ENCODE results near the gene KRT86. TPM values are rescaled to one million over a fixed set of nuclear protein-coding genes. Genes with fewer than 3 reads are reported as not detected.

The KRT86 gene
- total and polyA plus RNA-seq, 10 donors, result 0.08 to 0.26 (median 0.13) TPM; not detected in 6

GRCh38 chr12:52291267-52291935 is 17.0 kb downstream of the KRT86 start, which contains the start of gene KRT81:
TSS of gene KRT81 (minus strand) at chr12:52291534. CDS start at chr12:52291465, 69 bp downstream.
- H3K36me3 ChIP-seq, result no peaks in the 10 kb centered on the region
- WGBS, 5 donors, result 60 to 77% (median 68%) methylated on average over 5 to 24 of the region's 32 CpGs
- no peak within 1 kb of the TSS for H3K27ac ChIP-seq
- H3K27me3 ChIP-seq (replicated peaks in 1 of 7), result peaks cover 0 to 16% (median 0%) of the 10 kb centered on the region in 7 donors
- no peaks in the 10 kb centered on the region for H3K9me3 ChIP-seq
- intact Hi-C loops (cut with DNase I; ENCODE audit: low total_unique reads), result no loop called here
- H3K4me3 ChIP-seq, result no peak within 1 kb of the TSS
- peaks cover 0 to 4% (median 0%) of the 10 kb centered on the region in 6 donors for H3K4me1 ChIP-seq
- TF ChIP-seq CTCF (IDR thresholded peaks at IDR 0.05 in 8 of 11, conservative IDR thresholded peaks at IDR 0.05 in 3 of 11) (no peak), POLR2AphosphoS5 (IDR thresholded peaks at IDR 0.05) (no peak), POLR2A (IDR thresholded peaks at IDR 0.05) (no peak)
- peak; percentile 31 for DNase-seq

GRCh38 chr12:52293926-52294325 is 19.5 kb downstream of the KRT86 start:
- H3K36me3 ChIP-seq, result no peaks in the 10 kb centered on the region
- WGBS, 5 donors, result 84 to 100% (median 93%) methylated on average over 1 of the region's 1 CpG
- H3K27me3 ChIP-seq (replicated peaks in 1 of 7), result peaks cover 0 to 29% (median 0%) of the 10 kb centered on the region in 7 donors
- no peak overlapping the region for H3K4me3 ChIP-seq
- no peak for TF ChIP-seq CTCF (IDR thresholded peaks at IDR 0.05 in 8 of 11, conservative IDR thresholded peaks at IDR 0.05 in 3 of 11)
- no peak for TF ChIP-seq POLR2A (IDR thresholded peaks at IDR 0.05)
- TF ChIP-seq POLR2AphosphoS5 (IDR thresholded peaks at IDR 0.05), result no peak
- no peaks in the 10 kb centered on the region for H3K4me1 ChIP-seq
- no peak for DNase-seq
- no peaks in the 10 kb centered on the region for H3K9me3 ChIP-seq
- intact Hi-C loops (cut with DNase I; ENCODE audit: low total_unique reads), result no loop called here
- H3K27ac ChIP-seq, result no peak overlapping the region

- H3K4me1 ChIP-seq, result no peaks in the 10 kb centered on the region
- H3K4me3 ChIP-seq, result no peak overlapping the region
- intact Hi-C loops (cut with DNase I; ENCODE audit: low total_unique reads), result no loop called here
- 33 to 53% (median 36%) methylated on average over 1 of the region's 1 CpG for WGBS, 5 donors
- TF ChIP-seq POLR2AphosphoS5 (IDR thresholded peaks at IDR 0.05) (no peak), POLR2A (IDR thresholded peaks at IDR 0.05) (no peak), CTCF (IDR thresholded peaks at IDR 0.05 in 8 of 11, conservative IDR thresholded peaks at IDR 0.05 in 3 of 11) (no peak)
- H3K36me3 ChIP-seq, result no peaks in the 10 kb centered on the region
- H3K9me3 ChIP-seq, result no peaks in the 10 kb centered on the region
- no peak for DNase-seq
- H3K27me3 ChIP-seq (replicated peaks in 1 of 7), result peaks cover 0 to 29% (median 0%) of the 10 kb centered on the region in 7 donors
- no peak overlapping the region for H3K27ac ChIP-seq
Observed at GRCh38 chr12:52294803-52295202, 20.4 kb downstream of the KRT86 start.

GRCh38 chr12:52295663-52296062 is 21.2 kb downstream of the KRT86 start:
- H3K9me3 ChIP-seq, result no peaks in the 10 kb centered on the region
- DNase-seq, result no peak
- no peak overlapping the region for H3K27ac ChIP-seq
- 67 to 82% (median 76%) methylated on average over 1 of the region's 1 CpG for WGBS, 5 donors
- intact Hi-C loops (cut with DNase I; ENCODE audit: low total_unique reads), result no loop called here
- peaks cover 0 to 29% (median 0%) of the 10 kb centered on the region in 7 donors for H3K27me3 ChIP-seq (replicated peaks in 1 of 7)
- TF ChIP-seq CTCF (IDR thresholded peaks at IDR 0.05 in 8 of 11, conservative IDR thresholded peaks at IDR 0.05 in 3 of 11) (no peak), POLR2AphosphoS5 (IDR thresholded peaks at IDR 0.05) (no peak), POLR2A (IDR thresholded peaks at IDR 0.05) (no peak)
- H3K36me3 ChIP-seq, result no peaks in the 10 kb centered on the region
- no peaks in the 10 kb centered on the region for H3K4me1 ChIP-seq
- no peak overlapping the region for H3K4me3 ChIP-seq

Data from spleen (tissue), 11 donors.